ENCODE measurements around the gene RAP2A.

DNA sequence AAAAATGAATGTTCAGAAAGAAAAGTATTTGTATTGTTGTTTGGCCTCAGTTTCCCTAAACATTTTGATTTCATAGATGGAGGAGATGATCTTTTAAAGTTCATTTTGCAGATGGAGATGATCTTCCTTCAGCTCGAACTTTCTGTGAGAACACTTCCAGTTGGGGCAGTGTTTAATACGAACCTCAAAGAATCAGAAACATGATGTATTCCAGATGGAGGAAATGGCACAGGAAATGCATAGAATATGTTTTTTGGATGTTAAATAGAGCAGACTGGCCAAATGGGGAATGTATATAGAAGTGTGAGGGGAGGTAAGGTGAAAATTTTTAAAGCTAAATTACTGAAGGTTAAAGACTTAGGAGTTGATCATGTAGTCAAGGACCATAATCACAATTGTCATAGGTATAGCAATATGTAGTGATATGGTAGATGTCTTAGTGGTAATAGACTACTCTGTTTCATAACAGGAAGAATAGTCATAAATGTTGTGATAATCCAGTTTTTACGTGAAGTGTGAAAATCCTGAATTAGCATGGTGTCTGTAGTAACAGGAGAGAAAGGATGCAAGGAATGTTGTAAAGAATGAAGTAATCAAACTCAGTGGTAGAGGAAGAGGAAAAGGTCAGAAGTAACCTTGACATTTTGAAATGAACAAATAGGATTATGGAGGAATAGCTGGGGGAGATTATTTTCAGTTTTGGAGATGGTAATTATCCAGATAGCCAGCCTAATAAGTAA is 5.1 kb downstream of the RAP2A start:
- TF ChIP-seq CTCF (IDR thresholded peaks at IDR 0.05) (no peak), POLR2A (IDR thresholded peaks at IDR 0.05) (no peak)
